ENCODE measurements around the gene CFAP54.

The CFAP54 gene

GRCh38 chr12:96605684-96606083, 116.3 kb downstream of the CFAP54 start:
- H3K27ac ChIP-seq: no peak overlapping the region
- TF ChIP-seq, protein P1, sequence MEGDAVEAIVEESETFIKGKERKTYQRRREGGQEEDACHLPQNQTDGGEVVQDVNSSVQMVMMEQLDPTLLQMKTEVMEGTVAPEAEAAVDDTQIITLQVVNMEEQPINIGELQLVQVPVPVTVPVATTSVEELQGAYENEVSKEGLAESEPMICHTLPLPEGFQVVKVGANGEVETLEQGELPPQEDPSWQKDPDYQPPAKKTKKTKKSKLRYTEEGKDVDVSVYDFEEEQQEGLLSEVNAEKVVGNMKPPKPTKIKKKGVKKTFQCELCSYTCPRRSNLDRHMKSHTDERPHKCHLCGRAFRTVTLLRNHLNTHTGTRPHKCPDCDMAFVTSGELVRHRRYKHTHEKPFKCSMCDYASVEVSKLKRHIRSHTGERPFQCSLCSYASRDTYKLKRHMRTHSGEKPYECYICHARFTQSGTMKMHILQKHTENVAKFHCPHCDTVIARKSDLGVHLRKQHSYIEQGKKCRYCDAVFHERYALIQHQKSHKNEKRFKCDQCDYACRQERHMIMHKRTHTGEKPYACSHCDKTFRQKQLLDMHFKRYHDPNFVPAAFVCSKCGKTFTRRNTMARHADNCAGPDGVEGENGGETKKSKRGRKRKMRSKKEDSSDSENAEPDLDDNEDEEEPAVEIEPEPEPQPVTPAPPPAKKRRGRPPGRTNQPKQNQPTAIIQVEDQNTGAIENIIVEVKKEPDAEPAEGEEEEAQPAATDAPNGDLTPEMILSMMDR (conservative IDR thresholded peaks at IDR 0.05): no peak

GRCh38 chr12:96606134-96606533, 116.8 kb downstream of the CFAP54 start:
- no peak overlapping the region for H3K27ac ChIP-seq
- TF ChIP-seq, protein P1 (conservative IDR thresholded peaks at IDR 0.05): no peak

- TF ChIP-seq, protein P1 (conservative IDR thresholded peaks at IDR 0.05): no peak
- H3K27ac ChIP-seq: no peak overlapping the region
Observed at GRCh38 chr12:96606644-96607043, 117.3 kb downstream of the CFAP54 start.

- no peak overlapping the region for H3K27ac ChIP-seq
- TF ChIP-seq, protein P1 (conservative IDR thresholded peaks at IDR 0.05): no peak
Observed at GRCh38 chr12:96617178-96617577, 127.8 kb downstream of the CFAP54 start.

GRCh38 chr12:96623155-96623554, 133.8 kb downstream of the CFAP54 start:
- TF ChIP-seq, protein P1 (conservative IDR thresholded peaks at IDR 0.05): no peak

DNA sequence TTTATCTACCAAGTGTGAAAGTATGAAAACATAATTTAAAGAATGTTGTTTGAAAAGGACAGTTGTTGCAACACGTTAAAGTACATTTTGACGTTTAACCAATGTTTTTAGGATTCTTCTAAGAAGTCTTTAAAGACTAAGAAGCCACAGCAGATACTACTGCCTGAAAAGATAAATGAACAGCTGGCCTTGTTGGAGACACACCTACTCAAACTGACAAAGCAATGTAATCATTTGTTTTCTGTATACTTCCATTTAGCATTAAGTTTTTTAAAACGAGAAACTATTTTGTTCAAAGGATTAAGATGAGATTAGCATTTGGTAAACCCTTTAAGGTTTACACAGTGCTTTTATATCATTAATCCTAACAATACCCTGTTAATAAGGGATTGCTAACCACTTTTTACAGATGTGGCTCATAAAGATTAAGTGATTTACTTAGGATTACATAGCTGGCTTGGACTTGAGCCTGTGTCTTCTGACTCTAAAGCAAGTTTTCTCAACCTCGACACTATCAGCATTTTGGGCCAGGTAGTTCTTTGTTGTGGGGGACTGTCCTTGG, 134.4 kb downstream of the CFAP54 start:
- H3K27ac ChIP-seq: no peak overlapping the region
- TF ChIP-seq, protein P1 (conservative IDR thresholded peaks at IDR 0.05): no peak

More at GRCh38 chr12:96623155-96623554, 133.8 kb downstream of the CFAP54 start:
- no peak overlapping the region for H3K27ac ChIP-seq

GRCh38 chr12:96635844-96636243, 146.5 kb downstream of the CFAP54 start:
- H3K27ac ChIP-seq: no peak overlapping the region
- TF ChIP-seq, protein P1 (conservative IDR thresholded peaks at IDR 0.05): no peak

Measured in VCaP (cell line).